Stromal cell of bone marrow (primary cell): ENCODE measurements around the gene HMCN2.

Source experiments
- DNase-seq: peaks from one replicate; pipeline ENCODE4 v3.0.0-alpha.2; 2012; ENCODE audit warnings: low read depth

The HMCN2 gene

GRCh38 chr9:130292106-130292505, 26.5 kb downstream of the HMCN2 start:
- DNase-seq, result no peak

GRCh38 chr9:130294664-130295063, 29.1 kb downstream of the HMCN2 start:
- DNase-seq, result no peak

- DNase-seq, result no peak
Measured at GRCh38 chr9:130295431-130295830, 29.9 kb downstream of the HMCN2 start.

GRCh38 chr9:130295945-130296782, 30.6 kb downstream of the HMCN2 start:
- no peak for DNase-seq

- DNase-seq, result no peak
Measured at GRCh38 chr9:130296783-130297055, 31.2 kb downstream of the HMCN2 start.

GRCh38 chr9:130297371-130297770, 31.8 kb downstream of the HMCN2 start:
- no peak for DNase-seq

- DNase-seq, result no peak
Measured at GRCh38 chr9:130298662-130299279, 33.2 kb downstream of the HMCN2 start.

- no peak for DNase-seq
Measured at GRCh38 chr9:130299785-130300615, 34.4 kb downstream of the HMCN2 start.

GRCh38 chr9:130300739-130301138, 35.2 kb downstream of the HMCN2 start:
- DNase-seq, result no peak

GRCh38 chr9:130301483-130302286, 36.1 kb downstream of the HMCN2 start:
- no peak for DNase-seq

- DNase-seq, result no peak
Measured at GRCh38 chr9:130302785-130303612, 37.4 kb downstream of the HMCN2 start.

GRCh38 chr9:130303613-130304055, 38.1 kb downstream of the HMCN2 start:
- no peak for DNase-seq

- DNase-seq, result no peak
Measured at GRCh38 chr9:130304116-130304515, 38.6 kb downstream of the HMCN2 start.

- no peak for DNase-seq
Measured at GRCh38 chr9:130304643-130305042, 39.1 kb downstream of the HMCN2 start.

- DNase-seq, result no peak
Measured at GRCh38 chr9:130305381-130305780, 39.8 kb downstream of the HMCN2 start.

- no peak for DNase-seq
Measured at GRCh38 chr9:130306823-130307666, 41.5 kb downstream of the HMCN2 start.

GRCh38 chr9:130307667-130307943, 42.0 kb downstream of the HMCN2 start:
- DNase-seq, result no peak

GRCh38 chr9:130308081-130308571, 42.6 kb downstream of the HMCN2 start:
- no peak for DNase-seq

GRCh38 chr9:130309689-130310455, 44.3 kb downstream of the HMCN2 start:
- DNase-seq, result no peak

GRCh38 chr9:130310456-130310855, 44.9 kb downstream of the HMCN2 start:
- DNase-seq, result no peak
